ENCODE results near the gene RBP5.

The RBP5 gene

GRCh38 chr12:7128681-7129286 lies at the start of gene RBP5:
RBP5 (minus strand) TSS chr12:7128889; CDS start chr12:7128775, 114 bp downstream.
- no peak for DNase-seq

- no peak for DNase-seq
Measured at GRCh38 chr12:7178481-7178880, 49.8 kb upstream of the RBP5 start.

GRCh38 chr12:7176595-7176994 lies 47.9 kb upstream of the RBP5 start:
- no peak for DNase-seq

GRCh38 chr12:7175493-7175892 lies 46.8 kb upstream of the RBP5 start:
- DNase-seq: no peak

- DNase-seq: no peak
Measured at GRCh38 chr12:7171854-7172253, 43.2 kb upstream of the RBP5 start.

GRCh38 chr12:7169951-7170350 lies 41.3 kb upstream of the RBP5 start:
- no peak for DNase-seq

DNA sequence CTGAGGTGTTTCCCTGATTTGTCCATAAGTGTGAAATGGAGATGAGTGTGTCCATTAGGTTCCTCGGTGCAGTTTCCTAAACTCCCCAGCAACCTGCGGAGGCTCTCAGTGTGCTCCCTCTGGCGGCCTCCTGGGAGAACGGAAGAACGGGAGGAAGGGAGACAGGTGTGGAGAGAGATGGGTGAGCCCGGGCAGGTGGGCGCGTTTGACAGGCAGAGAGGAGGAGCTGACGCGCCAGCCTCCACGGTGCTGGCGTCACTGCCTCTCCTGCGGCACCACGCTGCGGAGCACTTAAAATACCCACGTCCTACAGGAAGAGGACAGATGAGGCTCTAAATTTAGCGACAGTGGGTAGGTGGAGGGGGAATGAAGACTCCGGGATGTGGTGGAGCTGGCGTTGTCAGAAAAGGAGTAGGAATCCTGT lies 34.0 kb upstream of the RBP5 start:
- peak in 44 of 56 donors; percentile 4 to 93 (median 63) for DNase-seq

DNA sequence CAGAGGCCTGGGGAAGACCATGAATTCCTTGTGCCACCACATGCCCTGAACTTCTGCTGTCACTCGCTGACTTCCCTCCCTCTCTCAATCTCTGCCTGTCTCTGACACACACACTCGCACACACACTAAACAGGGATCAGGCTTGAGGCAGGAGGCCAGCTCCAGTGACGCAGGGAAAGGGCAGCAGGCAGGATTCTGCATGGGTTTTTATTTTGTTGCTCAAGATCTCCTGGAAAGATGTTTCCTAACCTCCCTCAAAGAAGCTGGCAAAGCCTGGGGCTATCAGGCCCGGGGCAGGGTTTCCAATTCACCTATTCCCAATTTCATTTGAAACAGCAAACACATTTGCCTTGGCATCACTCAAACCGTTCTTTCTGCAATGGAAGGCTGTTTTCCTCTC lies 33.1 kb upstream of the RBP5 start:
- no peak for DNase-seq

- no peak for DNase-seq
Measured at GRCh38 chr12:7161327-7161726, 32.6 kb upstream of the RBP5 start.

DNA sequence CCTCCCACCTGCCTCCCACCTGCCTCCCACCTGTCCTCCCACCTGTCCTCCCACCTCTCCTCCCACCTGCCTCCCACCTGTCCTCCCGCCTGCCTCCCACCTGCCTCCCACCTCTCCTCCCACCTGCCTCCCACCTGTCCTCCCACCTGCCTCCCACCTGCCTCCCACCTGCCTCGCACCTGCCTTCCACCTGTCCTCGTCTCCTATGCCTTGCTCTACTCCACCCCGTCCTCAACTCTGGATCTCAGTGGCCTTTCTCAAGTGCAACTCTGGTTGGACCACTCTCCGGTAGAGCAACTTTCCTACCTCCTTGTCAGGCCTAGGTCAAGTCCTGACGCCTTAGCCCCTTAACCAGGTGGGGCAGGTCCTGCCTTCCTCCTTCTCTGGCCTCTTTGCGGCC lies 31.5 kb upstream of the RBP5 start:
- no peak for DNase-seq

GRCh38 chr12:7158781-7159609 lies 30.3 kb upstream of the RBP5 start:
- DNase-seq: no peak

- DNase-seq: no peak
Measured at GRCh38 chr12:7157391-7157790, 28.7 kb upstream of the RBP5 start.

DNA sequence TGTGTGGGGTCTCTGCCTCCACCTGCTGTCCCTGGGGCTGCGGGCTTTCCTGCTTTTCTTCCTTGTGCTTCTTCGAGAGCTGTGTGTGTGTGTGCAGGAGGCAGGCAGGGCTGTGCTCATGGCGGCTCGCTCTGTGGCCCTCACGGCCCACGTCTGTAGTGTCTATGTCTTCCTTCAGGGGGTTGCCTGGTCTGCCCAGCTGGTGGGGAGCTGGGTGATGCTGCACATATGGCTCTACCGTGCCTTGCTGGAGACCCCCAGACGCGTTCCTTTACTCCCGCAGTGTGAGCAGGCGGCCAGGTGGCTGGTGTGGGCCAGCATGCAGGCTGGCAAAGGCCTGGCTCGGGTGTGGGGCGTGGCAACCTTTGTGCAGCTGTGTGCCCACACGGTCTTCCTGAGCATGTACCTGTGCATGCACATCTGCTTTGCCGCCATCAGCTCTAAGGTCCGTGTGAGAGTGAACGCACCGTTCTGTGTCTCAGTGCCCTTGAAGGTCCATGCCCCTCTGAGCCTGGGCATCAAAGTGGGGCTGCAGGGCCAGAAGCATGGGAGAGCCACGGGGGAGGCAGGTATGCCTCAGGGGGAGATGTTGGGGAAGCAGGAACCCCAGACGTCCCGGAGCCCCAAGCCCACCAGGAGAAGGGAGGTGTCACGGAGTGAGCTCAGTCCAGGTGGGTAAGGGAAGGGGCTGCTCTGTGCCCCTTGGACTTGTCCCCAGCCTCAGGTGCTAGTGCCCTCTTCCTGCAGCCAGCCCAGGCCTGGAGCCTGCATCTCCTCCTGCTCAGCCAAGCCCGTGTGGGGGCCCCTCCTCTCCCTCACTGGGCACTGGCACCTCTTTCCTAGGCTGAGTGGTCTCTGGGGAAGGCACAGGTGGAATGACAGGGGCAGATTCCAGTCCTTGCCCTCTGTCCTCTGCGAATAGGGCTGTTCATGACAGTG lies 27.8 kb upstream of the RBP5 start:
- no peak for DNase-seq

- peak in 1 of 56 donors; percentile 38 for DNase-seq
Measured at GRCh38 chr12:7155471-7156034, 26.9 kb upstream of the RBP5 start.

GRCh38 chr12:7154901-7155470 lies 26.3 kb upstream of the RBP5 start:
- DNase-seq: no peak

DNA sequence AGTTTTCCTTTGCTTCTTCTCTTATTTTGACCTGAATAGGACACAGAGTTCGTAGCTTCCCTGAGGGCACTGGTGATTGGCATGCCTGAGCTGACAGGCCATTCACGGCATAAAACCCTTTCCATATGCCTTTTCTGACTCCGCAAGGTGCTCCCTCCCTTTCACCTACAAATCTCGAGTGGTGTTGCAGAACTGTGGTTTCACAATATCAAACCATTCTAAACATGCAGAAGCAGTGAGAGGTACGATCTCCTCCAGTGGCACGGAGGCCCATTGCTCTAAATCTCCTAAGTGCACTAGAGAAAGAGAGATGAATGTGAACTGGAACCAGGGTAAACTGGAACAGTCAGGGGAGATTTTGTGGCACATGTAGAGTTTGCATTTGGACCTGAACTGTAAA lies 25.4 kb upstream of the RBP5 start:
- DNase-seq: no peak

DNA sequence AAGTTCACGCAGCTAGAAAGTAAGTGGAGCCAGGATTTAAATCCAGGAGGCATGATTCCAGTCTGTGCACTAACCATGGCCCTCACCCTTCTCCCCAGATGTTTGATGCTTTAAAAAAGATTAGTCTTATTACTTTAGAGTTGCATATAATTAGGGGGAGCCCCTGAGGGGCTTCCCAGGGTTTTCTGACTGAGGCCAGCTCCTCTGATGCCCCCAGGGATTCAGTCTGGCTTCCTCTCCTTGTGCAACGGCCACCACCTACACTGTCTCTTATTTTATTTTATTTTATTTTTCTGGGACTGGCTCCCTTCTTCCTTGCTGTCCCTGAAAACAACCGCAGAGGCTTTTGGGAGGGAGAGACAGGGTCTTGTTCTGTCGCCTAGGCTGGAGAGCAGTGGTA lies 24.1 kb upstream of the RBP5 start:
- no peak for DNase-seq

DNA sequence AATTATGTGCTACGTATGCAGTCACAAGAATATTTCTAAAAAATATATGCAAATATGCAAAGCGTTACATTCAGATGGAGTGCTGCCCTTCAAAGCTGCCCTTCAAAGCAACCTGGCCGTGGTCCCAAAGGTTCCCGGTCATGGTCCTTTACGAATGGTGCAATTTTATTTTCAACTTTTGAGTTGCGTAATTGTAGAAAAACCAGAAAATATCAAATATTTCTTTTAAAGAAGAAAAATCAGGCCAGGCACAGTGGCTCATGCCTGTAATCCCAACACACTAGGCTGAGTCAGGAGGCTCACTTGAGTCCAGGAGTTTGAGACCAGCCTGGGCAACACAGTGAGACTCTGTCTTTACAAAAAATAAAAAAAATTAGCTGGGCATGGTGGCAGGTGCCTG lies 22.8 kb upstream of the RBP5 start:
- DNase-seq: no peak

- no peak for DNase-seq
Measured at GRCh38 chr12:7150841-7151240, 22.2 kb upstream of the RBP5 start.

- no peak for DNase-seq
Measured at GRCh38 chr12:7150356-7150755, 21.7 kb upstream of the RBP5 start.

DNA sequence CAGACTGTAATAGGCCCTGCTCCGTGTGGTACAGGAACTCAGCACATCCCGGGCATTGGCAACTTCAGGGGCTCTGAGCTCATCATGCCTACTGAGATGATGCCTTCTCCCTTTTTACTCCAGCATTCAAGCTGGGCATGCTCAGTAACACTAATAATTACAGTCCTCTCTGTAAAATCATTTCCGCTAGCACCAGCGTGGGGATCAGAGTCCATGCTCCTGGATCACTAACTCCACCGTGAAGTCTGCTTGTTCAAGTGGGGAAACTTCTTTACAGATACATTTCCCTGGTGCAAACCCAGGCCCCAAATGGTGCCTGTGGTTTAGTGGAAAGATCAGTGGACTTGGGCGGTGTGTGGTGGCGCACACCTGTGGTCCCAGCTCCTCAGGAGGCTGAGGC lies 18.2 kb upstream of the RBP5 start:
- no peak for DNase-seq
